ENCODE results near the gene SLC2A9.

Gene SLC2A9

GRCh38 chr4:10020871-10021652 is at the start of gene SLC2A9:
Gene SLC2A9 (minus strand): TSS chr4:10021497. CDS start chr4:10021429, 68 bp downstream.
- no peak for DNase-seq

- DNase-seq: peak; percentile 47
Observed at GRCh38 chr4:10069075-10069642, 47.9 kb upstream of the SLC2A9 start.

GRCh38 chr4:10066670-10067651 is 45.7 kb upstream of the SLC2A9 start:
- DNase-seq: peak; percentile 41

- no peak for DNase-seq
Observed at GRCh38 chr4:10066206-10066605, 44.9 kb upstream of the SLC2A9 start.

- DNase-seq: no peak
Observed at GRCh38 chr4:10063544-10064300, 42.4 kb upstream of the SLC2A9 start.

GRCh38 chr4:10061650-10062415 is 40.5 kb upstream of the SLC2A9 start:
- no peak for DNase-seq

GRCh38 chr4:10058371-10058770 is 37.1 kb upstream of the SLC2A9 start:
- DNase-seq: no peak

GRCh38 chr4:10057023-10057395 is 35.7 kb upstream of the SLC2A9 start:
- DNase-seq: no peak

- no peak for DNase-seq
Observed at GRCh38 chr4:10056334-10057022, 35.2 kb upstream of the SLC2A9 start.

GRCh38 chr4:10055871-10056270 is 34.6 kb upstream of the SLC2A9 start:
- DNase-seq: no peak

GRCh38 chr4:10054571-10055041 is 33.3 kb upstream of the SLC2A9 start:
- no peak for DNase-seq

- DNase-seq: no peak
Observed at GRCh38 chr4:10053635-10054453, 32.5 kb upstream of the SLC2A9 start.

GRCh38 chr4:10051517-10052135 is 30.3 kb upstream of the SLC2A9 start:
- DNase-seq: no peak

- DNase-seq: no peak
Observed at GRCh38 chr4:10050721-10051120, 29.4 kb upstream of the SLC2A9 start.

GRCh38 chr4:10050261-10050661 is 29.0 kb upstream of the SLC2A9 start:
- no peak for DNase-seq

GRCh38 chr4:10048941-10049697 is 27.8 kb upstream of the SLC2A9 start:
- no peak for DNase-seq

GRCh38 chr4:10047967-10048366 is 26.7 kb upstream of the SLC2A9 start:
- no peak for DNase-seq

- DNase-seq: no peak
Observed at GRCh38 chr4:10046471-10046870, 25.2 kb upstream of the SLC2A9 start.

- DNase-seq: no peak
Observed at GRCh38 chr4:10045481-10045880, 24.2 kb upstream of the SLC2A9 start.

All from activated CD8-positive, alpha-beta memory T cell treated with anti-CD3 and anti-CD28 coated beads for 24 hours (primary cell).